ENCODE measurements around the gene KCNJ11.

Gene KCNJ11

GRCh38 chr11:17369094-17369493 is 19.4 kb downstream of the KCNJ11 start:
- DNase-seq, result no peak

GRCh38 chr11:17368551-17368950 is 19.9 kb downstream of the KCNJ11 start:
- no peak for DNase-seq

GRCh38 chr11:17366495-17366894 is 22.0 kb downstream of the KCNJ11 start:
- DNase-seq, result no peak

- DNase-seq, result peak in 28 of 56 donors; percentile 1 to 74 (median 12)
Measured at GRCh38 chr11:17354601-17354991, 33.9 kb downstream of the KCNJ11 start.

GRCh38 chr11:17353821-17354600 is 34.4 kb downstream of the KCNJ11 start:
- no peak for DNase-seq

GRCh38 chr11:17352950-17353820 is 35.3 kb downstream of the KCNJ11 start:
- peak in 48 of 56 donors; percentile 19 to 87 (median 63) for DNase-seq

GRCh38 chr11:17351510-17352176 is 36.8 kb downstream of the KCNJ11 start, which contains the start of gene NCR3LG1:
NCR3LG1 (plus strand) TSS chr11:17351800; CDS start chr11:17351970, 170 bp downstream.
- peak in 39 of 56 donors; percentile 5 to 68 (median 33) for DNase-seq

GRCh38 chr11:17351172-17351509 is 37.3 kb downstream of the KCNJ11 start:
- DNase-seq, result no peak

- no peak for DNase-seq
Measured at GRCh38 chr11:17350455-17351171, 37.8 kb downstream of the KCNJ11 start.

GRCh38 chr11:17347676-17348075 is 40.8 kb downstream of the KCNJ11 start:
- no peak for DNase-seq

- DNase-seq, result no peak
Measured at GRCh38 chr11:17343907-17344306, 44.6 kb downstream of the KCNJ11 start.

- DNase-seq, result no peak
Measured at GRCh38 chr11:17343257-17343656, 45.2 kb downstream of the KCNJ11 start.

Measured in amygdala (tissue), 56 donors.